ENCODE measurements around the gene CD300LF. TPM values are rescaled to one million over a fixed set of nuclear protein-coding genes. Genes with fewer than 3 reads are reported as not detected.

The CD300LF gene
- total RNA-seq, 1 donor from 2014 or later = not detected

DNA sequence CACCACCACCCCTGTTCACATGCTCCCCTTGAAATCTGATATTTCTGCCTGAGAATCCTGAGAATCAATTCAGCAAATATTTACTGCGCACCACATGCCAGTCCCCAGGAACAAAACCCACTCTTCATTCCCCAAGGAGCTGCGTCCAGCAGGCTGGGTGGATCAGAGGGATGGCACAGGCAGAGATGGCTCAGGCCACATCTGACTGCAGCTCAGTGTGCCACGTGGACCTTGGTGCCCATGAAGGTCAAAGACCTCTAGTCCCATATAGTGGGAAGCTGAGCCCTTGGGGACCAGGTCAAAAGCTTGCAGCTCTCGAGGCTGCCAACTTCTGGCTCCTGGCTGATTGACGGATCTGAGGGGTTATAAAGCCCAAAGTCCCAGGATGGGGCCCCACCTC, 31.8 kb downstream of the CD300LF start:
- TF ChIP-seq, protein P1, sequence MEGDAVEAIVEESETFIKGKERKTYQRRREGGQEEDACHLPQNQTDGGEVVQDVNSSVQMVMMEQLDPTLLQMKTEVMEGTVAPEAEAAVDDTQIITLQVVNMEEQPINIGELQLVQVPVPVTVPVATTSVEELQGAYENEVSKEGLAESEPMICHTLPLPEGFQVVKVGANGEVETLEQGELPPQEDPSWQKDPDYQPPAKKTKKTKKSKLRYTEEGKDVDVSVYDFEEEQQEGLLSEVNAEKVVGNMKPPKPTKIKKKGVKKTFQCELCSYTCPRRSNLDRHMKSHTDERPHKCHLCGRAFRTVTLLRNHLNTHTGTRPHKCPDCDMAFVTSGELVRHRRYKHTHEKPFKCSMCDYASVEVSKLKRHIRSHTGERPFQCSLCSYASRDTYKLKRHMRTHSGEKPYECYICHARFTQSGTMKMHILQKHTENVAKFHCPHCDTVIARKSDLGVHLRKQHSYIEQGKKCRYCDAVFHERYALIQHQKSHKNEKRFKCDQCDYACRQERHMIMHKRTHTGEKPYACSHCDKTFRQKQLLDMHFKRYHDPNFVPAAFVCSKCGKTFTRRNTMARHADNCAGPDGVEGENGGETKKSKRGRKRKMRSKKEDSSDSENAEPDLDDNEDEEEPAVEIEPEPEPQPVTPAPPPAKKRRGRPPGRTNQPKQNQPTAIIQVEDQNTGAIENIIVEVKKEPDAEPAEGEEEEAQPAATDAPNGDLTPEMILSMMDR (IDR thresholded peaks at IDR 0.05; ENCODE audit: insufficient read depth, low read length, poor library complexity, severe bottlenecking) = no peak
- DNase-seq (ENCODE audit: low read depth) = no peak
- no peaks in the 10 kb centered on the region for H3K36me3 ChIP-seq (ENCODE audit: control insufficient read depth, insufficient read depth, low read length)

DNA sequence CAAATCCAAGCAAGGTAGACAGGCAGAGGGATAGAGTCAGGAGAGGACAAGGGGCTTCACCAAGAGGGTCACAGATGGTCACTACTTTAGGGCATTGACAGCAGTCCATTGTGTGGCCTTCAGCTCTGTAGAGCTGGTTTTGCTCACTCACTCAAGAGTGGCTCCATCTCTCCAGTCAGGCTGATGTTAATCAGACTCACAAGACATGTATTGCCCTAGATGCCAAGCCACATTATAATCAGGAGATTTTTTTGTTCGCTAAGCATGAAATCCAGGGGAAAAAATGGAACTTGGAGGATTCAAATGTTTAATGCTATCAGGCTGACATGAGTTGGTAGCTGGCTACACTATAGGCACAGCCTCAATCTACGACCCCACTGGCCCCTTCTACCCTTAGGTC, 32.5 kb downstream of the CD300LF start:
- no peaks in the 10 kb centered on the region for H3K36me3 ChIP-seq (ENCODE audit: control insufficient read depth, insufficient read depth, low read length)
- no peak overlapping the region for H3K4me3 ChIP-seq (ENCODE audit: low read depth, low read length)
- DNase-seq (ENCODE audit: low read depth) = no peak
- peaks cover 2% of the 10 kb centered on the region for H3K27me3 ChIP-seq (ENCODE audit: control insufficient read depth, insufficient read depth, low read length)
- TF ChIP-seq, protein P1 (IDR thresholded peaks at IDR 0.05; ENCODE audit: insufficient read depth, low read length, poor library complexity, severe bottlenecking) = no peak

More for the DNA sequence above, 31.8 kb downstream of the CD300LF start:
- H3K27me3 ChIP-seq (ENCODE audit: control insufficient read depth, insufficient read depth, low read length) = peaks cover 2% of the 10 kb centered on the region
- no peak overlapping the region for H3K4me3 ChIP-seq (ENCODE audit: low read depth, low read length)

DNA sequence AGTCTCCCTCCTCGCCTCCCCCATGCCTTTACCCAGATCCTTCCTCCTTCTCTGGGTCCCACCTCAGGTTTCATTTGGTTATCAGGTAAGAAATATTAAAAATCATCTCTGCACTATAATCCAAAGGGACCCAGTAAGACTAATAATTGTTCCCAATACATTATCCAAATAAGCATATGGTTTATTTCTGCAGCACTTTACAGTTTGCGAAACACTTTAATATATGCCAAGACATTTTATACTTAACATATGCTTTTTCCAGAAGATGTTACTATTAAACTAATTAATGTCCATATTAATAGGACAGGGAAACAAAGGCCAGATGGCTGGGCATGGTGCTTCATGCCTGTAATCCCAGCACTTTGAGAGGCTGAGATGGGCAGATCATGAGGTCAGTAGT, 33.3 kb downstream of the CD300LF start:
- Histone ChIP-seq H3K4me3 (ENCODE audit: low read depth, low read length) (no peak overlapping the region), H3K36me3 (ENCODE audit: control insufficient read depth, insufficient read depth, low read length) (no peaks in the 10 kb centered on the region), H3K27me3 (ENCODE audit: control insufficient read depth, insufficient read depth, low read length) (peaks cover 2% of the 10 kb centered on the region)
- TF ChIP-seq, protein P1 (IDR thresholded peaks at IDR 0.05; ENCODE audit: insufficient read depth, low read length, poor library complexity, severe bottlenecking) = no peak
- DNase-seq (ENCODE audit: low read depth) = no peak

DNA sequence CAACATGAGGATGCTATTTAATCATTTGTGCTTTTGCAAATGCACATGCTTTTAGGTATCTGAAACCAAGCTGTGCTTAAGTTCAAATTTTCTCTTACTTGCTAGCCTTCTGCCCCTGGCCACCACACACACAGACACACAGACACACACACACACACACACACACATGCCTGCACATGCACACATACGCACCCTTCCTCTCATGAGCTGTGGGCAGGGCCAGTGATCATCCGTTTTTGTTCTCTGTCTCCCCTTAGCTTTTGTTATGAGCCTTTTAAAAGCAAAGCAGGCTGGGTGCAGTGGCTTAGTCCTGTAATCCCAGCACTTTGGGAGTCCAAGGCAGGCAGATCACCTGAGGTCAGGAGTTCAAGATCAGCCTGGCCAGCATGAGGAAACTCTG, 34.2 kb downstream of the CD300LF start:
- DNase-seq (ENCODE audit: low read depth) = no peak
- Histone ChIP-seq H3K4me3 (ENCODE audit: low read depth, low read length) (no peak overlapping the region), H3K27me3 (ENCODE audit: control insufficient read depth, insufficient read depth, low read length) (peaks cover 2% of the 10 kb centered on the region), H3K36me3 (ENCODE audit: control insufficient read depth, insufficient read depth, low read length) (no peaks in the 10 kb centered on the region)
- TF ChIP-seq, protein P1 (IDR thresholded peaks at IDR 0.05; ENCODE audit: insufficient read depth, low read length, poor library complexity, severe bottlenecking) = no peak

DNA sequence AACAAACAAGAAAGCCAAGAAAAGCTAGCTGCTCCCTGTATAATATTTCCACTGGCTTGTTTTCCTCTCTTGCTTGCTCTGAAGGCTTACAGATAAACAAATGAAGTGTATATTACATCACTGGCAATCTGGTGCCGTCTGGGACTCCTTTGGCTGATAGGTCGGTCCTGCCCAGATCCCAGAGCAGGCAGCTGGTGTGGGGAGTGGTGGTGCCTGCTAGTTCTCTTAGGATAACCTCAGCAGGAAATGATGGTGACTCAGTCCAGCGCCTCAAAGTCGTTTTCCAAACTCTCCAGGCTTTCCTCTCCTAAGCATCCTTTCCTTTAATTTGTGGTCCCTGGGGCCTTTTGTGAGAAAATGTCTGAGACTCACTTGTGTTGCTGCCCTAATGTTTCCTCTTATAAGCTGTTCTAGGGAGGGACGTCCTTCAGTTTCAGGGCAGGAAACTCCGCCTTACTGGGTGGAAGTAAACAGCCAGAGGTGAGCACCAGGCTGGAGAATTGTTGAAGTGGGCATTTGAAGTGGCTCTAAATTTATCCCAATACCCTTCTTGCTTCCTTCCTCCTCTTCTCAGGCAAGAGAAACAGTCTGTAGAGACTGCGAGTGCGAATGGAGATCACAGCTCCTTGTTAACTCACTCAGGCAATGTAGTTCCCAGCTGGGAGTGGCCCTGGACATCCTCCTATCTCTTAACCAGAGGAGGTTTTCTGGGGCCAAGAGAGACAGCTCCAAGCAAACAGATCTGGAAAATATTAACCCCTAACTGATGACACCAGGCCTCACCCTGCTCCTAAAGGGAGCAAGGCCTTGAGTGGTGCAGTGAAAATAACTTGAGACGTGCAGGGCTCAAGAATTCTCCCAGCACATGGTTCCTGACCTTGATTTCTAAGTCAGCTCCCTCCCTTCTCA, 34.9 kb downstream of the CD300LF start:
- Histone ChIP-seq H3K4me3 (ENCODE audit: low read depth, low read length) (no peak overlapping the region), H3K36me3 (ENCODE audit: control insufficient read depth, insufficient read depth, low read length) (no peaks in the 10 kb centered on the region), H3K27me3 (ENCODE audit: control insufficient read depth, insufficient read depth, low read length) (peaks cover 2% of the 10 kb centered on the region)
- no peak for DNase-seq (ENCODE audit: low read depth)
- TF ChIP-seq, protein P1 (IDR thresholded peaks at IDR 0.05; ENCODE audit: insufficient read depth, low read length, poor library complexity, severe bottlenecking) = no peak

Data from kidney epithelial cell (primary cell).